Measurements from ENCODE around the gene FAM78A.

- TF ChIP-seq CTCF (conservative IDR thresholded peaks at IDR 0.05) (no peak), ZFX (IDR thresholded peaks at IDR 0.05) (no peak)
These were observed 42.3 kb downstream of the FAM78A start for GRCh38 chr9:131233995-131234394.
